Measurements from ENCODE around the gene IL17C.

IL17C gene

GRCh38 chr16:88673716-88674379 is 35.5 kb downstream of the IL17C start:
- DNase-seq (ENCODE audit: low read depth): no peak
- H3K4me3 ChIP-seq (ENCODE audit: control insufficient read depth, low read depth, low read length): no peak overlapping the region
- no peak for TF ChIP-seq CTCF (IDR thresholded peaks at IDR 0.05; ENCODE audit: control insufficient read depth, insufficient read depth, low read depth, low read length, missing control alignments)

- no peak overlapping the region for H3K4me3 ChIP-seq (ENCODE audit: control insufficient read depth, low read depth, low read length)
- TF ChIP-seq CTCF (IDR thresholded peaks at IDR 0.05; ENCODE audit: control insufficient read depth, insufficient read depth, low read depth, low read length, missing control alignments): no peak
- no peak for DNase-seq (ENCODE audit: low read depth)
Observed at GRCh38 chr16:88676502-88677242, 38.3 kb downstream of the IL17C start.

GRCh38 chr16:88677721-88678120 is 39.3 kb downstream of the IL17C start:
- no peak for DNase-seq (ENCODE audit: low read depth)
- no peak for TF ChIP-seq CTCF (IDR thresholded peaks at IDR 0.05; ENCODE audit: control insufficient read depth, insufficient read depth, low read depth, low read length, missing control alignments)

GRCh38 chr16:88678224-88678979 is 40.0 kb downstream of the IL17C start:
- H3K4me3 ChIP-seq (ENCODE audit: control insufficient read depth, low read depth, low read length): no peak overlapping the region
- no peak for DNase-seq (ENCODE audit: low read depth)
- TF ChIP-seq CTCF (IDR thresholded peaks at IDR 0.05; ENCODE audit: control insufficient read depth, insufficient read depth, low read depth, low read length, missing control alignments): no peak

More at GRCh38 chr16:88677721-88678120, 39.3 kb downstream of the IL17C start:
- no peak overlapping the region for H3K4me3 ChIP-seq (ENCODE audit: control insufficient read depth, low read depth, low read length)

GRCh38 chr16:88680554-88681083 is 42.2 kb downstream of the IL17C start:
- no peak for DNase-seq (ENCODE audit: low read depth)
- H3K4me3 ChIP-seq (ENCODE audit: control insufficient read depth, low read depth, low read length): no peak overlapping the region
- TF ChIP-seq CTCF (IDR thresholded peaks at IDR 0.05; ENCODE audit: control insufficient read depth, insufficient read depth, low read depth, low read length, missing control alignments): no peak

GRCh38 chr16:88681084-88681680 is 42.8 kb downstream of the IL17C start:
- peak; percentile 9 for TF ChIP-seq CTCF (IDR thresholded peaks at IDR 0.05; ENCODE audit: control insufficient read depth, insufficient read depth, low read depth, low read length, missing control alignments)
- no peak overlapping the region for H3K4me3 ChIP-seq (ENCODE audit: control insufficient read depth, low read depth, low read length)
- no peak for DNase-seq (ENCODE audit: low read depth)
